Left ventricle myocardium inferior (tissue), 1 donor: ENCODE data around the gene COL19A1. TPM values are rescaled to one million over a fixed set of nuclear protein-coding genes. Genes with fewer than 3 reads are reported as not detected.

Source experiments
- DNase-seq: peaks from one replicate; pipeline ENCODE4 v3.0.0-alpha.2; 2020
- H3K27ac ChIP-seq: fragments of 200-600 bp; replicated peaks from 2 replicates; pipeline ENCODE4 v1.8.0; 2021
- H3K27me3 ChIP-seq: fragments of 200-600 bp; 2 replicates; pipeline ENCODE4 v1.8.0; 2021; ENCODE audit warnings: low read depth
- H3K36me3 ChIP-seq: fragments of 200-600 bp; 2 replicates; pipeline ENCODE4 v1.8.0; 2021
- H3K4me1 ChIP-seq: fragments of 200-600 bp; 2 replicates; pipeline ENCODE4 v1.8.0; 2021
- H3K4me3 ChIP-seq: fragments of 200-600 bp; 2 replicates; pipeline ENCODE4 v1.8.0; 2021; ENCODE audit warnings: mild to moderate bottlenecking, moderate library complexity
- H3K9me3 ChIP-seq: fragments of 200-600 bp; replicated peaks from 2 replicates; pipeline ENCODE4 v1.8.0; 2021
- intact Hi-C: fragments of 100-400 bp; cut with micrococcal nuclease; formaldehyde crosslinking; loops from one replicate; pipeline ENCODE4 v1.11.0; 2022
- total RNA-seq: library from RNA; stranded (reverse); fragmentation: NEBNext Ultra II Directional; extraction: Animal tissue kit (Norgen Biotek cat#: 25700); gene quantifications from one replicate; pipeline ENCODE4 v1.2.1, GENCODE V29; 2021
- TF ChIP-seq, protein P1 (sequence below): fragments of 200-600 bp; IDR thresholded peaks from 2 replicates; pipeline ENCODE4 v1.8.0; 2021; ENCODE audit warnings: antibody characterized with exemption, mild to moderate bottlenecking, borderline replicate concordance
- donor health status: DM: no; HTN: yes; CAD: no; lungs with severe emphysema.

The COL19A1 gene
- total RNA-seq, 1 donor from 2014 or later, result 1.9 TPM

DNA sequence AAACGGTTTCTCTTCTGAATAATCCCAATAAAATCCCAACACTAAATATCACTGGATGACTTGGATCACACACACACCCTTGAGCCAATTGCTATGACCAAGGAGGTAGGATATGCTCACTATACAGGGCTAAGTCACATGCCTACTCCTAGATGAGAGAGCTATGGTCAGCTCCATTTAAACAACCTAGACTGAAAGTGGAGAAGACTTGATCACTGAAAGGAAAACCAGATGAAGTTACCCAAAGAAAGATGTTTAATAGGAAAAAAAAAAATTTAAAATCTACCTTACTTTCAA, 18.9 kb upstream of the COL19A1 start:
- Histone ChIP-seq H3K36me3 (no peaks in the 10 kb centered on the region), H3K27ac (no peak overlapping the region), H3K4me1 (peaks cover 7% of the 10 kb centered on the region), H3K9me3 (peaks cover 5% of the 10 kb centered on the region), H3K4me3 (no peak overlapping the region), H3K27me3 (peaks cover 9% of the 10 kb centered on the region)
- DNase-seq, result no peak
- intact Hi-C loops, result no loop called here
- TF ChIP-seq, protein P1, sequence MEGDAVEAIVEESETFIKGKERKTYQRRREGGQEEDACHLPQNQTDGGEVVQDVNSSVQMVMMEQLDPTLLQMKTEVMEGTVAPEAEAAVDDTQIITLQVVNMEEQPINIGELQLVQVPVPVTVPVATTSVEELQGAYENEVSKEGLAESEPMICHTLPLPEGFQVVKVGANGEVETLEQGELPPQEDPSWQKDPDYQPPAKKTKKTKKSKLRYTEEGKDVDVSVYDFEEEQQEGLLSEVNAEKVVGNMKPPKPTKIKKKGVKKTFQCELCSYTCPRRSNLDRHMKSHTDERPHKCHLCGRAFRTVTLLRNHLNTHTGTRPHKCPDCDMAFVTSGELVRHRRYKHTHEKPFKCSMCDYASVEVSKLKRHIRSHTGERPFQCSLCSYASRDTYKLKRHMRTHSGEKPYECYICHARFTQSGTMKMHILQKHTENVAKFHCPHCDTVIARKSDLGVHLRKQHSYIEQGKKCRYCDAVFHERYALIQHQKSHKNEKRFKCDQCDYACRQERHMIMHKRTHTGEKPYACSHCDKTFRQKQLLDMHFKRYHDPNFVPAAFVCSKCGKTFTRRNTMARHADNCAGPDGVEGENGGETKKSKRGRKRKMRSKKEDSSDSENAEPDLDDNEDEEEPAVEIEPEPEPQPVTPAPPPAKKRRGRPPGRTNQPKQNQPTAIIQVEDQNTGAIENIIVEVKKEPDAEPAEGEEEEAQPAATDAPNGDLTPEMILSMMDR, result no peak

DNA sequence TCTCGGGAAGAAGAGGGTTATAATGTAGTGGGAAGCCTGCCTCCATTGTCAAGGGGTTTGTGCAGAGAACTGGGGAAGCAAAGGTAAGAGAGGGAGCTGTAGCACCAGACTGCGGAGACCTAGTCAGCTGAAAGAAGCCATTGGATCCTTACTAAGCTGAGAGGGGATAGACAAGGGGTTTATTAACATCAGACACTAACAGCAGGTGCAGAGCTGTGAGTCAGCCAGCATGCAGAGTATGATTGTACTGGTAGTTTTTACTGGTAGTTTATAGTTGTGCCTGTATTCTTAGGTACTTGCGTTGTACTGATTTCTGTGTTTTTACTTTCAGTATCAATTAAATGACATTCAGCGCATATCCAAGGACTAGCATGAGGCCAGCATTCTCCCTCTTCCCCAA, 17.8 kb upstream of the COL19A1 start:
- Histone ChIP-seq H3K4me3 (no peak overlapping the region), H3K27me3 (peaks cover 9% of the 10 kb centered on the region), H3K27ac (no peak overlapping the region), H3K9me3 (peaks cover 16% of the 10 kb centered on the region), H3K4me1 (peaks cover 7% of the 10 kb centered on the region), H3K36me3 (no peaks in the 10 kb centered on the region)
- DNase-seq, result no peak
- TF ChIP-seq, protein P1, result no peak
- intact Hi-C loops, result no loop called here

DNA sequence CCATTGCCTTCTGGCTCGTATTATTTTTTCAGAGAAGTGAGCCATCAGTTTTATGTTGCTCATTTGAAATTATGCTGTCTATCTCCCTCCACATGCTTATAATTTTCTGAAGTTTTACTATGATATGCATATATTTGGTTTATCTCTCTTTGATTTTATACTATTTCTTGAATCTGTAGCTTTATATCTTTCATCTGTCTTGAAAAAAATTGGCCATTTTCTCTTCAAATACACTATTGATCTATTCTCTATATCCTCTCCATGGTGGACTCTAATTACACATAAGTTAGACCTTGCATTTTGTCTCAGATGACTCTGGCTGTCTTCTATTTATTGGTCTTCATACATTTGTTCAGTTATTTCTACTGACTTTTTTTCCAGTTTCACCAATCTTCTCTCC, 13.7 kb upstream of the COL19A1 start:
- Histone ChIP-seq H3K36me3 (no peaks in the 10 kb centered on the region), H3K27me3 (no peaks in the 10 kb centered on the region), H3K4me1 (no peaks in the 10 kb centered on the region), H3K9me3 (peaks cover 18% of the 10 kb centered on the region), H3K27ac (no peak overlapping the region), H3K4me3 (no peak overlapping the region)
- no peak for DNase-seq
- intact Hi-C loops, result no loop called here
- TF ChIP-seq, protein P1, result no peak

DNA sequence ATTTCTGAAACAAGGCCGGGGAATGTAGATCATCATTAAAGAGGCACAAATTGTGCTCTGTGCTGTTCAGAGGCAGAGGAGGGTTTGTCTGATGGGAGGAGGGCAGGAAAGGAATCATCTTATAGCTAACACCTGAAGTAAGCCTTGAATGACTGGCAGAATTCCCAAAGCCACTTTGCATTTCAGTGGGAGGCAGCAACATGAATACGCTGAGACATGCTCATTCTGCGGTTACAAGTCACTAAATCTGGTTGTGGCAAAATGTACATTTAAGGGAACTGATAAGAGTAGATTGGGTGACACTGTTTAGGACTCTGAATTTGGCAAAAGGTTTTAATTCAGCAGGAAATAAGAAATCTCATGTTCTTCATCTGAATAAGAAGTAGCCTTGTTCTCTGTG, 4.4 kb upstream of the COL19A1 start:
- intact Hi-C loops, result no loop called here
- H3K4me3 ChIP-seq, result no peak overlapping the region
- peaks cover 15% of the 10 kb centered on the region for H3K4me1 ChIP-seq
- no peaks in the 10 kb centered on the region for H3K36me3 ChIP-seq
- no peak overlapping the region for H3K27ac ChIP-seq
- H3K27me3 ChIP-seq, result peaks cover 6% of the 10 kb centered on the region
- no peak for DNase-seq
- H3K9me3 ChIP-seq, result peaks cover 5% of the 10 kb centered on the region
- TF ChIP-seq, protein P1, result no peak

DNA sequence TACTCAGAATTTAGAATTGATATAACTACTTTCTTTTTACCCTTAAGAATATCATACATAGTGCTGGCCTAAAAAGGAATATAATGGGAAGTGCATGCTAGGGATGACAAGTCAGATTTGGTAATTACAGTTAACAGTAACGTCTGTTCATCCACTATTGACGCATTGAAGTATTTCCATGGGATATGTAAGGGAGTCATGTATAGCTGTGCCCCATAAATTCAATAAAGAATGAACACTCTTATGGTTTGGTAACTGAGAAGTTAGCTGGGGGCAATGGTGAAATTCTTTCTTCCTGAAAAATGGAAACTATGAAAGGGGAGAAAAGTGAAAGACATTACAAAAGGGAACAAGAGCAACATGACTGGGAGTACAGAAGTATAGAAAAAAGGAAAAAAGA, 2.6 kb upstream of the COL19A1 start:
- H3K4me1 ChIP-seq, result peaks cover 26% of the 10 kb centered on the region
- H3K27ac ChIP-seq, result no peak overlapping the region

More for the DNA sequence above, 2.6 kb upstream of the COL19A1 start:
- Histone ChIP-seq H3K4me3 (no peak overlapping the region), H3K9me3 (peaks cover 5% of the 10 kb centered on the region), H3K27me3 (peaks cover 6% of the 10 kb centered on the region), H3K36me3 (no peaks in the 10 kb centered on the region)
- intact Hi-C loops, result no loop called here
- no peak for DNase-seq
- TF ChIP-seq, protein P1, result no peak
